ENCODE data around the gene P2RX2.

The P2RX2 gene

GRCh38 chr12:132641811-132642650 is 23.5 kb downstream of the P2RX2 start:
- DNase-seq, result no peak

DNA sequence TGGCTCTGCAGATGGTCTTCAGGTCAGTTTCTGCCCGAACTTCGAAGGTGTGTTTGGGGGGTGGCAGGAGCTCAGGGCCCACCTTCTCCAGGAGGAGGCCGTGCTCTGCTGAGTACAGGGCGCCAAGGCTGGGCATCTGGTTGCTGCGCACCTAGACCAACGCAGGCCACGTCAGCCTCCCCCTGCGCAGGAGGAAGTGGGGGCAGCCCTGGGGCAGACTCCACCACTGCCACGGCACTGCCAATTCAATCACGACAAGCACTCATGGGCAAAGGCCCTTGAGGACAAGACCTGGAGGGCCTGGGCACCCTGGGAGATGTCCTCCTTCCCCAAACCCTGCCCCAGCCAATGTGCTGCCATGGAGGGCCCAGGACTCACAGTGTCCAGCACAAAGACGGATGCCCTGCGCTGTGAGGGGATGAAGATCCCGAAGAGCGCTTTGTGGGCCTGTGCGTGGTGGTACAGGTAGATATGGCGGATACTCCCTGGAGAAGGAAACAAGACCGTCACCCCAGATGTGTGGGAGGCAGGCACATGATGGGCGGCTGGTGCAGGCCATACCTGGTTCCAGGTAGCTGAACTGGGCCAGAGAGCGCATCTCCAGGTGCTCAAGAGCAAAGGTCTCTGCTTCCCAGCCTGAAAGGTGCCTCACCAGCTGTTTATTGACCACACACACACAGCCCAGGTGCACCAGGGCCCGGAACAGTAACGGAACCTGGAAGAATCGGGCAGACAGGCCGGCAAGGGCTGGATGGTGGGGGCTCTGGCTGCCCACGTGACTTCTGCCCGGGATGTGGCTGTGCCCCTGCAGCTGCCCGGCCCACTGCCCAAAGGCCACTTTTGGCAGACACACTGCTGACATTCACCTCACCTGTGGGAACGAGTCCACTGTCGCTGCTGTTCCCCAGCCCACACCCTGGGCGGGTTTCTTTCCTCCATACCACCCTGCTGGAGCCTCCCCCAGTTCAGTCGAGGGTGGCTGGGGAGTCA is 24.6 kb downstream of the P2RX2 start:
- DNase-seq, result no peak

DNA sequence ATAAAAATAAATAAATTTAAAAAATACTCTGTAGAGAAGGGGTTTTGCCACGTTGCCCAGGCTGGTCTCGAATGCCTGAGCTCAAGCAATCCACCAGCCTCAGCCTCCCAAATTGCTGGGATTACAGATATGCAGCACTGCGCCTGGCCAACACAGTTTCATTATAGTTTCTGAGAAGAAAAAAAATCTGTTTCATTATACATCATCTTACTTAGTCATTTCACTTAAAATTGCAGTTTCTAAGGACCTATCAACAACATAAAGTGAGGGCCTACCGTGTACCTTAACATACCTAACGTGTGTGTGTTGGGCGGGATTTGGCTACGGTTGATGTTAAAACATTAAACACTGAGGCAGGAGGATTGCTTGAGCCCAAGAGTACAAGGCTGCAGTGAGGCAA is 28.3 kb downstream of the P2RX2 start:
- DNase-seq, result no peak

DNA sequence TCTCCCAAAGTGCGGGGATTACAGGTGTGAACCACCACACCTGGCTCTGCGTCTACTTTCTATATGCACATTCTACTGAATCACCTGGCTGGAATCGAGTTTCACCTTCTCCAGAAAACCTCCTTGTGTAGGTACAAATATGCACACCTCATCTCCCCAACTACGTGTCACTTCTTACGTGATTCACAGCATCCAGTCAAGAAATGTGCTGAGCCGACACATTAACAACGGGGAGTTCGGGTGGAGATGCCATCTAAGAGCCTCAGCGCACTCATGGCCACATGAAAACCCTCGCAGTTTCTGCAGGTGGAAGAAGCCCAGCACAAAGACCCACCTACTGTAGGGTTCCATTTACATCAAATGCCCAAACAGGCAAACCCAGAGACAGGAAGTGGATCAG is 29.3 kb downstream of the P2RX2 start:
- no peak for DNase-seq

DNA sequence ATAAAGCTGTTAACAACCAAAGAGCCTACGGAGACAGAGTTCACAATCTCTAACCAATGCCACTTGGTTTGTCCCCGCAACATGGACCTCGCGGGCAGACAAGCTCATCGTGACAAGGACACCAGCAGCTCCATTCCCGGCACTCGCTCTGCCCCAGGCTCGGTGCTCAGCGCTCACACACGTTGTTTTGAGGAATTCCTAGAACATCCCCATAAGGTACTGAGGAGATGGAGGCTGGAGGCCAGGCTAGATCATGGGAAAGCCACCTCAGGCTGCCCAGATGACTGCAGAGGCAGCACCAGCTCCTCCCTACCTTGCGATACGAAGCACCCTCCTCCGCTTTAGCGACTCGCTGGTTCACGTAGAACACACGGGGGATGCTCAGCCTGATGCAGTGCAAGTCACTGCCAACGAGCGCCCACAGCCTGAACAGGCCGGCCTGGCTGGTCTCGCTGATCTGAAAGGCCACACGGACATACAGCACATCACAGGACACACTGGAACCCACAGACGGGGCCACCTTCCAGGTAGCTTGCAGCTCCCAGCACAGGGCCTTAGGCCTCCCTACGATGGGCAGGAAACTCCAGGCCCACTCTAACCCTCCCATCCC is 30.1 kb downstream of the P2RX2 start:
- no peak for DNase-seq

DNA sequence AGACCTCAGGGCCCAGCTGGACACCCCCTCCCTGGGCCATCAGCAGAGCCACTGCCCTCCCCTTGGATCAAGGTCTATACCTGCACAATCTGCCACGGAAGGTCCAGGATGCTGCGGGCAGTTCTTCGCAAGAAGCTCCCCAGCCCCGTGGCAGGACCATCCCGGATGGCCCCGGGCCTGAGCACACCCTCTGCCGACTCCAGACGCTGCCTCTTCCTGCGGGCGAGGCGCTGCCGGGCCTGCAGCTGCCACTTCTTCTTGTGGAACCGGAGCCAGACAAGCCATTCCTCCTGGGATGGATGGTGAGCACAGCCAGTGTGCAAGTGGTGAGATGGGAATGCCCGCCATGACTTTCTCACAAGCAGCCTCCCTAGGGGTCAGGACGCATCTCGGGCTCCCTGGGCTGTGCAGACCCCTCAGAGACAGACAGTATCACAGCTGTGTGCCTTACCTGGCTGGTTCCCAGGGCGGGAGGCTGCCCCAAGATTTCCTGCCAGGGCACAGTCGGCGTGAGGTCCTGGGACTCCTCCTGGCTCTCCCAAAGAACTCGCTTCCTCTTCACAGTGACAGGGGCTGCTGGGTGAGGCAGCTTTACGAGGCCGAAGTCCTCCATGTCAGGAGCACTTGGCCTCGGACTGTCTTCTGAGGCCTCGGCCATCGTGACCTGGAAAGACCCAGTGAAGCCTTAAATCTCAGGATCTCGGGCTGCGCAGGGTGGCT is 30.8 kb downstream of the P2RX2 start:
- DNase-seq, result no peak

- no peak for DNase-seq
Measured at GRCh38 chr12:132651444-132652100, 33.0 kb downstream of the P2RX2 start.

GRCh38 chr12:132653567-132654290 is 35.2 kb downstream of the P2RX2 start:
- no peak for DNase-seq

- DNase-seq, result no peak
Measured at GRCh38 chr12:132657004-132657727, 38.6 kb downstream of the P2RX2 start.

GRCh38 chr12:132658149-132658894 is 39.7 kb downstream of the P2RX2 start:
- DNase-seq, result no peak

DNA sequence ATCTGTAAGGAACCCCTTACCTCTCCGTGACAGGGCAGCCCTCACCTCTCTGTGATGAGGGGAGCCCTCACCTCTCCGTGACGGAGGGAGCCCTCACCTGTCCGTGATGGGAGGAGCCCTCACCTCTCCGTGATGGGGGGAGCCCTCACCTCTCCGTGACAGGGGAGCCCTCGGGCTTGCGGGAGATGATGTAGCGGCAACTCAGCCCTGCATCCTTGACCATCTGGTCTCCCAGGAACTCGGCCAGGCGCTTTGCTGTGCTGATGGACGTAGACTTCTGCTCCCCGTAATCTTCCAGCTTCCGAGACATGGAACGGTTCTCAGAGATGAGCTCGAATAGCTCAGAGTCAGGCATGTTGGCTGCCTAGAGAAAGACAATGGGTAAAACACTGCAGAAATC is 40.6 kb downstream of the P2RX2 start:
- no peak for DNase-seq

GRCh38 chr12:132660052-132660451 is 41.5 kb downstream of the P2RX2 start:
- DNase-seq, result no peak

GRCh38 chr12:132660996-132661395 is 42.4 kb downstream of the P2RX2 start:
- DNase-seq, result no peak

DNA sequence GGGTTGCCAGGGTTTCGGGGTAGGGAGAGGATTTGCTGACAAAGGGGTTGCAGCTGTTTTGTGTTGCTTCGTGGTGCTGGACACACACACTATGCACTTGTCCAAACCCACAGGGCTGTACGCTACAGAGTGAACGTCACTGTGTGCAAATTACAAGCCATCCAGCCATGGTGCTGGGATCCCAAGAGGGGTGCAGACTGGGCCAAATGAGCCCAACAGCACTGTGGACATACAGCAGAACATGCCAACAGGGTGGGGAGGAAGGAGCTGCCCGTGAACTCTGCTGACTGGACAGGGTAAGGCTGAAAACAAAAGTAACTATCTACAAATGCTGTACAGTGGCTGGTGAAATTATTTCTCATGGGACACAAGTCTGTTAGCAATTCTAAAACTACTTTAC is 43.4 kb downstream of the P2RX2 start:
- no peak for DNase-seq

DNA sequence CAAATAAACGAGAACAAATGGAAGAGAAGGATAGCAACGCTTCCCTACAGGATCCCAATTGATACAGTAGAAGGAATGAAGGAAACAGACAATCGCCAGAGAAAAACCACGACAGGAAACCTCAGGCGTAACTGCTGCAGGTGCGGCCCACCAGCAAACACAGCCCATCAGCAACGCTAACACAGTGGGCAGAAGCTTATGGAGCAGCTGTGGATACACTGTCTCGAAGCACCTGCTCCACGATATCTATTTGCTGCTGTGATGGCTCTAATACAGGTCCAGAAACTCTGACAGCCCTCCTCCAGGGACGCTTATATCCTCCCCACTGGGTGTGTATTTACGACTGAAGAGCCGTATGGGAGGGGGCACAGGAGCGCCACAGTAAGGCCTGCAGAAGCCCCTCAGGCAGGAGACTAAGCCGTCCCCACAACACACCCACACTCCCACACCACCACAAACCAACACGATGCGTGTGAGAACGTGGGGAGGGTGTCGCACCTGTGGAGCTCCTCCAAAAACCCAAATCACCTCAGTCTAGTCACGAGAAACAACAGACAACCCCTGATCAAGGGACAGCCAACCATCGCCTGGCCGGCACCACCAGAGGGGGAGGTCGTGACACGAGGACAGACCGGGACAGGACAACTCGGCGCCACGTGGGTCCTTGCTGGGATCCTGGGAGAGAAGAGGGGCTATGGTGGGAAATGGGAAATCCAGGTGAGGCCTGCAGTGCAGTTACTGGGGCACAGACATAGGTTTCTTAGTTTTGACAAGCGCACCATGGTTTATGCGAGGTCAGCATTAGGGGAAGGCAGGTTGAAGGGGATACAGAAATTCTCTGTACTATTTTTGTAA is 44.6 kb downstream of the P2RX2 start:
- DNase-seq, result no peak

DNA sequence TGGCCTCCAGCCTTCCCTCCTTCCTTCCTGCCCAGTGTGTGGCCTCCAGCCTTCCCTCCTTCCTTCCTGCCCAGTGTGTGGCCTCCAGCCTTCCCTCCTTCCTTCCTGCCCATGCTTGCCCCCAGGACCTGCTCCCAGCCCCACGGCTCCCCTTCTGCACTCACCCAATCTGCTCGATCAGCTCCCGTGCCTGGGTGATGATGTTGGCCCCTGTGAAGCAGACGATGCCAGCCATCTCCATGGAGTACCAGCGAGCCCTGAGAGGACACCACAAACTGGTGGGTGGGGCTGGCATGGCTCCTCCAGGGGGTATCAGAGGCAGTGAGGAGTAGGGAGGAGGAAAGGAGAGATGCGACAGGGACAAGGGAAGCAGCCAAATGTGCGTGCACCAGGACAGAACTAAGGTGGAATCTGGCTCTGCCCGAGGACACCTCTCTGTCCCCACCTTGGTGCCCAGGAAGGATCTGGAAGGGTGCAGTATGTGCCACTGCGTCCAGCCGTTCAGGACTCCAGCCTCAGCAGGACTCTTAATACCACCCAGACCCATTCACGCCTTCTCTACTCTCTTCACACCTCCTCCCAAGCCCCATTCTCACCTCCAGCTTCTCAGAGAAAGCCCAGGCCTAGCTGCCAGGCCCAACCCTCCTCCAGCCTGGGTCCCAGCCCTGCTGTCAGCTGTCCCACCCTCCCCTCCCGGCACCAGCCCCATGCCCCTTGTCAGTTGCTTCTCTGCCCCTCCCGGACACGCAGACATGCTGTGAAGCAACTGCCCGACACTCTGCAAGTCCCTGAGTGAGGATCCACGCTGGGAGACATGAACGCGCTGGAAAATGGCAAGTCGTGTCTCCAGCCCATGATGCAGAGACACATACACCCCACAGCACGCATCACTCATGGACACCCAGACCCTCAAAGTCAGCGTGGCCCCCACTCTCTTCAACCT is 45.9 kb downstream of the P2RX2 start:
- DNase-seq, result no peak

DNA sequence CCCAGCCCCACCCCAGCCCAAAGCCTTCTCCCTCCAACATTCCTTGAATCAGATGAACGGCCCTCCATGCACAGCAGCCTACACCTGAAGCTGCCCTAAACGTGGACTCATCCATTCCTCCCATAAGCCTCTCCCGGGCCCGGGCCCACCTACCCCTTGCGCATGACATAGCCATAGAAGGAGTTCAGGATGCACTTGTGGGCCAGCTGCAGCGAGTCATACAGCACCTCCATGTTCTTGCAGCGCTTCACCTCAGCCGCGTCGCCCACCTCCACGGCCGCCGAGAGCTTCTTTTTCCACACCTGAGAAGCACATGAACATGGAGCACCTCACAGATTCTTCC is 46.5 kb downstream of the P2RX2 start:
- DNase-seq, result no peak

GRCh38 chr12:132665794-132666193 is 47.2 kb downstream of the P2RX2 start:
- no peak for DNase-seq
